Activated naive CD8-positive, alpha-beta T cell (primary cell): Measurements from ENCODE around the gene NUDT16L1.

Experiments
- H3K27ac Mint-ChIP-seq: one replicate; pipeline ENCODE4 v1.8.0; 2021; ENCODE audit warnings: mixed read lengths
- H3K27me3 Mint-ChIP-seq: one replicate; pipeline ENCODE4 v1.8.0; 2021; ENCODE audit warnings: mixed read lengths
- H3K36me3 Mint-ChIP-seq: one replicate; pipeline ENCODE4 v1.8.0; 2021; ENCODE audit warnings: mixed read lengths
- H3K4me1 Mint-ChIP-seq: one replicate; pipeline ENCODE4 v1.8.0; 2021; ENCODE audit warnings: low read depth, mixed read lengths
- H3K4me3 Mint-ChIP-seq: one replicate; pipeline ENCODE4 v1.8.0; 2021; ENCODE audit warnings: mild to moderate bottlenecking, mixed read lengths
- H3K9me3 Mint-ChIP-seq: one replicate; pipeline ENCODE4 v1.8.0; 2021; ENCODE audit warnings: low read depth, mixed read lengths

The NUDT16L1 gene

DNA sequence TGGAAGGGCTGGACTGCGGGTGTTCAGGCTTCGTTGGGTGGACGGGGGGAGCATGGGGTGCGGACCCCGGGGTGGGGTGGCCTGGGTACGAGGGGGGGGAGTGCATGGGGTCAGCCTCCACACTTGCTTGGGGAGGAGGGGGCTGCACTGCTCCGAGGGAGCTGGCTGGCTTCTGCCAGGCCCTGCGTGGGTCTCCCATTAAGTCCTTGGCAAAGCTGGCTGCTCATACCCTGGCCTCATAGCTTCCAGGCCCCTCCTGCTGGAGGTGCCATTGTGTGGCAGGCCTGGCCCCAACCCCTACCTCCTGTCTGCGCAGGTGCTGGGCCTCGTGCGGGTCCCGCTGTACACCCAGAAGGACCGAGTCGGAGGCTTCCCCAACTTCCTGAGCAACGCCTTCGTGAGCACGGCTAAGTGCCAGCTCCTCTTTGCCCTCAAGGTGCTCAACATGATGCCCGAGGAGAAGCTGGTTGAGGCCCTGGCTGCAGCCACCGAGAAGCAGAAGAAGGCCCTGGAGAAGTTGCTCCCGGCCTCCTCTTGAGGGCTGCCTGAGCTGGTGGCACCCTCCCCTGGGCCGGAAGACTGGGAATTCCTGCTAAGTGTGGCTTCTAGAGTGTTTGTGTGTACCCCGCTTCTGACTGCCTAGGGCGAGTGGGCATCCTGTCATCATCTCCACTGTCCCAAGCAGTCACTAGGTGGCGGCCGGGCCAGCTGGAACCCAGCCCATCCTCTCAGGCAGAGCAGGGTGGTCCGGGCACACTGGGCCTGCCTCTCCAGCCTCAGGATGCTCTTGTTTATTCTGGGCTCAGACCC lies 1.5 kb downstream of the NUDT16L1 start:
- Mint-ChIP-seq H3K9me3 (no peaks in the 10 kb centered on the region), H3K36me3 (no peaks in the 10 kb centered on the region), H3K27me3 (no peaks in the 10 kb centered on the region), H3K27ac (peak overlapping the region; percentile 54), H3K4me1 (peaks cover 18% of the 10 kb centered on the region), H3K4me3 (peak overlapping the region; percentile 77)

- Mint-ChIP-seq H3K4me3 (peak overlapping the region; percentile 71), H3K36me3 (no peaks in the 10 kb centered on the region), H3K4me1 (peaks cover 24% of the 10 kb centered on the region), H3K27me3 (no peaks in the 10 kb centered on the region), H3K9me3 (no peaks in the 10 kb centered on the region), H3K27ac (peak overlapping the region; percentile 50)
These were observed 2.3 kb downstream of the NUDT16L1 start for GRCh38 chr16:4695473-4696171.

DNA sequence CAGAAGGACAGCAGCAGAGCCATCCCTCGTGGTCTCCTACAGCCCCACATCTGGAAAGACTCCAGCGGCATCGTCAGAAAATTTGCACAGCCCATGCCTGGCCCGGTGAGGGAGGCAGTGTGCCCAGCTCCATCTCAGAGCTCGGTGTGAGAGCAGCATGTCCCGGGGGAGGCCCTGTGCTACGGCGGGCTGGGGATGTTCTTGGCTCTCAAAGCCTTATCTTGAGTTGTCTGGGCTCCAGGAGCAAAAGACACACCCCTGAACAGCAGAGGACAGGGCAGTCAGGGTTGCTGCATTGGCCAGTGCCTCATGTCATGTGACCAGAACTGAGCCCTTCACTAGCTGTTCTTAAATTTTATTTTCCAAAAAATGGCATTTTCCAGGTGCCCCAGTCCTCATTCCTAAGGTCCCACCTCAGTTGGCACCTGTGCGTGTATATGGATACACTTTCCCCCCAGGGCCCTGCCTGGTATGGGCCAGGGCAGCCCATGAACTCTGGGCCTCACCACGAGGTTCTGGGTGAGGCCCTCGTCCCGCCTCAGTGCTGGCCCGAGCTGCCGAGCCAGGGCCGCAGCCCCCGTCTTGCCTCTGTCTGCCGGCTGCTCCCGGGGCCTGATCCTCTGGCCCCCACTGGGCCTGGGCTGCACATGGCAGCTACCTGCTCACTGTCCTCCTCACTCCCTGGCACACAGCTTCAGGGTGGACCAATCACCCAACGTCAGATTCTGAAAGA lies 3.0 kb downstream of the NUDT16L1 start:
- Mint-ChIP-seq H3K36me3 (no peaks in the 10 kb centered on the region), H3K4me3 (no peak overlapping the region), H3K9me3 (no peaks in the 10 kb centered on the region), H3K27me3 (no peaks in the 10 kb centered on the region), H3K27ac (no peak overlapping the region), H3K4me1 (peaks cover 24% of the 10 kb centered on the region)

GRCh38 chr16:4696905-4697847 lies 3.8 kb downstream of the NUDT16L1 start:
- Mint-ChIP-seq H3K4me1 (peaks cover 24% of the 10 kb centered on the region), H3K36me3 (no peaks in the 10 kb centered on the region), H3K27ac (no peak overlapping the region), H3K9me3 (no peaks in the 10 kb centered on the region), H3K4me3 (no peak overlapping the region), H3K27me3 (no peaks in the 10 kb centered on the region)

DNA sequence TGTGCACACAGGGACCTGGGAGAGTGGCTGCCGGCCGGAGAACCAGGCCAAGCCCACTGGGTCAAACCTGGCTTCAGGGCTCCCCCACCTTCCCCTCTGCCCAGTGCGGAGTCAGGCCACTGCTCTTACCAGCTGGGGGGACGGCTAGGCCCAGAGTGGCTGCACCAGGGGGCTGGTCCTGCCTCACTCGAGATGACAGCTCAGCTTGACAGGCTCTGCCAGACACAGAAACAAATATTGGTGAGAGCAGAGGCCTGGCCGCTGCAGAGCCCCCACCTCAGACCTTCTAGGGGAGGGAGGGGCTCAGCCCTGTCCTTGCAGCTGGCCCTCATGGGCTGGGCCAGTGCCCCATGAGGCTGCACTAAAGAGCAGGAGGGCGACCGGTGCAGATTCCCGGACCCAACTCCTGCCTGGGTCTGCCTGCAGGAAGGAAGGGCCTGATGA lies 4.5 kb downstream of the NUDT16L1 start:
- no peak overlapping the region for H3K4me3 Mint-ChIP-seq
- H3K36me3 Mint-ChIP-seq = no peaks in the 10 kb centered on the region
- no peaks in the 10 kb centered on the region for H3K27me3 Mint-ChIP-seq
- H3K9me3 Mint-ChIP-seq = no peaks in the 10 kb centered on the region
- peaks cover 19% of the 10 kb centered on the region for H3K4me1 Mint-ChIP-seq
- H3K27ac Mint-ChIP-seq = no peak overlapping the region

DNA sequence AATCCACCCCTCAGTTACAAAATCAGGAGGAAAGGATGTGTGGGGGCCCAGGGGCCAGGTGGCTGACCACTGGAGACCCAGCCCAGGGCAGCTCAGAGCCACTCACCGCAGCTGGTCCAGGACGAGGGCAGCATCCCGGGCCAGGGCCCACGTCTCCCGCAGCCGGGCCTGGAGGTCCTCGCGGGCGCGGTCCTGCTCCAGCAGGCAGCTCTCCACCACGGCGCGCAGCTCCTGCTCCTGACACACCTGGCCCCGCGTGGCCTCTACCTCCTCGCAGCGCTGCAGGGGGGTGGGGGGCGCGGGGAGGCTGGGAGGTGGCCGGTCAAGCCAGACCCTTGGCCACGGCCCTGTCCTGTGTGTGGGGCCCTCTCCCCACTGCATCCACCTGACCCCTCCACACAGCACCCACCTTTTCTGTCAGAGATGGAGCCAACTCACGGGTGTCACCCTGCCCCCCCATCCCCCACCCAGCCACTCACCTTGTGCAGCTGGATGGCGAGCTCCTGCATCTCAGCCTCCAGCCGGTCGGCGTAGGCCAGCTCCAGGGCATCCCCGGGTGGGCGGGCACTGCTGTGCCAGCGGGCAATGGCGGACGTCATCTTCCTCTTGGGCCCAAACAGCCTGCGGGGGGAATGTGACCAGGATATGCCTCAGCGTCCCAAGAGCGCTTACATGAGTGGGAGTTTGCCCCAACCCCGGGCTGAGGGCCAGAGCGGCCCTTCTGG lies 5.1 kb downstream of the NUDT16L1 start:
- Mint-ChIP-seq H3K4me1 (peaks cover 17% of the 10 kb centered on the region), H3K9me3 (no peaks in the 10 kb centered on the region), H3K4me3 (no peak overlapping the region), H3K27me3 (no peaks in the 10 kb centered on the region), H3K27ac (no peak overlapping the region), H3K36me3 (no peaks in the 10 kb centered on the region)

DNA sequence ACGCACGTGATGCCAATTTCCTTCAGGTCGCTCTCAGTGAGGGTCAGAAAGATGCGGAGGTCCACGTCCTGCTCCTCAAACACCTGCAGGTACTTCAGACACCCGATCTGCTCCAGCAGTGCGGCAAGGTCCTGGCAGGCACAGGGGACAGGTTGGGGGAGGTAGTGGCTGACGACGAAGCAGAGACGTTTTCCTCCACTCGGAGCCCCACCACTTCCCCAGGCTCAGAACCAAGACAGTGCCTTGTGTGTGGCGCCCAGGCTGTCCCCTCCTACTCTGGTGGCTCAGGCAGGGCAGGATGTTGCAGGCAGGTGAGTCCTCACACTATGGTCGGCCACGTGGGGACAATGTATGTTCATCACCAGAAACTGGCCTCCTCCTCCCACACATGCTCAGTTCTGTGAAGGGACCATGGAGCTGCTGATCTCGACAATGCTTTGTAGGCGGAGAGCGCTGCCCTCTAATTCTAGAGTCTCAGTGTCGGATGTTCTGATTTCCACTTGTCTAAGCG lies 5.7 kb downstream of the NUDT16L1 start:
- no peak overlapping the region for H3K27ac Mint-ChIP-seq
- no peaks in the 10 kb centered on the region for H3K27me3 Mint-ChIP-seq
- no peaks in the 10 kb centered on the region for H3K36me3 Mint-ChIP-seq
- H3K9me3 Mint-ChIP-seq = no peaks in the 10 kb centered on the region
- no peak overlapping the region for H3K4me3 Mint-ChIP-seq
- peaks cover 17% of the 10 kb centered on the region for H3K4me1 Mint-ChIP-seq

GRCh38 chr16:4700380-4700996 lies 7.1 kb downstream of the NUDT16L1 start:
- H3K36me3 Mint-ChIP-seq = no peaks in the 10 kb centered on the region
- H3K9me3 Mint-ChIP-seq = no peaks in the 10 kb centered on the region
- H3K27ac Mint-ChIP-seq = no peak overlapping the region
- H3K27me3 Mint-ChIP-seq = no peaks in the 10 kb centered on the region
- no peak overlapping the region for H3K4me3 Mint-ChIP-seq
- peaks cover 12% of the 10 kb centered on the region for H3K4me1 Mint-ChIP-seq

- H3K4me1 Mint-ChIP-seq = peaks cover 10% of the 10 kb centered on the region
- no peak overlapping the region for H3K27ac Mint-ChIP-seq
- no peaks in the 10 kb centered on the region for H3K36me3 Mint-ChIP-seq
- H3K9me3 Mint-ChIP-seq = no peaks in the 10 kb centered on the region
- H3K4me3 Mint-ChIP-seq = no peak overlapping the region
- H3K27me3 Mint-ChIP-seq = no peaks in the 10 kb centered on the region
These were observed 7.8 kb downstream of the NUDT16L1 start for GRCh38 chr16:4700997-4701743.

DNA sequence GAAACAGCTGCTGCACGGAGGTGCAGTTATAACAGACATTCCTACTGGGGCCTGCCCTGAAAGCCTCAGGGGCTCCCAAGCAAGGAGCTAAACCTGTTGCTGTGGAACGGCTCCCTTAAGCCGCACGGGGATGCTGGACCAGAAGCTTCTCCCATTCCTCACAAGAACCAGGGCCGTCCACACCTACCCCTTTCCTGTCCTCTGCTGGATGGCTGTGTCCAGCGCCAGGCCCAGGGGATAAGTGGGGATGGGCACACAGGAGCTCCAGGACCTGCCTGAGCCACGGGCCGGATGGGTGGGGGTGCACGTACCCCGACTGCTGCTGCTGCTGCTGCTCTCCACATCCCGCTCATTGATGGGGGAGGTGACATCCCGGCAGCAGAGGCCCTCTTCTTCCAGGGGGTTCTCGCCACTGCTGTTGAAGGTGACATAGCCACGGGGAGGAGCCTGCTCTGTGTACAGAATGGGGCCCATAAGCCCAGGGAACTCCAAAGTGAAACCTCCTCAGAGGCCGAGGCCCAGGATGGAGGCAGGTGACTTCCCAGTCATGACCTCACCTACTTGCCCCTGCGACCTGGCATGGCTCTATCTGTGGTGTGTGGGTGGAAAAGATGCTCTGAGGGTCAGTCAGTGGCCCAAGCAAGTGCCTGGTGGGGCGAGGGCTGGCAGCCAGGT lies 8.6 kb downstream of the NUDT16L1 start:
- no peak overlapping the region for H3K4me3 Mint-ChIP-seq
- peaks cover 10% of the 10 kb centered on the region for H3K4me1 Mint-ChIP-seq
- no peak overlapping the region for H3K27ac Mint-ChIP-seq
- H3K9me3 Mint-ChIP-seq = no peaks in the 10 kb centered on the region
- H3K27me3 Mint-ChIP-seq = no peaks in the 10 kb centered on the region
- peaks cover 4% of the 10 kb centered on the region for H3K36me3 Mint-ChIP-seq

GRCh38 chr16:4702466-4702808 lies 9.1 kb downstream of the NUDT16L1 start:
- Mint-ChIP-seq H3K9me3 (no peaks in the 10 kb centered on the region), H3K27me3 (no peaks in the 10 kb centered on the region), H3K4me3 (no peak overlapping the region), H3K4me1 (peaks cover 10% of the 10 kb centered on the region), H3K27ac (no peak overlapping the region), H3K36me3 (peaks cover 6% of the 10 kb centered on the region)

DNA sequence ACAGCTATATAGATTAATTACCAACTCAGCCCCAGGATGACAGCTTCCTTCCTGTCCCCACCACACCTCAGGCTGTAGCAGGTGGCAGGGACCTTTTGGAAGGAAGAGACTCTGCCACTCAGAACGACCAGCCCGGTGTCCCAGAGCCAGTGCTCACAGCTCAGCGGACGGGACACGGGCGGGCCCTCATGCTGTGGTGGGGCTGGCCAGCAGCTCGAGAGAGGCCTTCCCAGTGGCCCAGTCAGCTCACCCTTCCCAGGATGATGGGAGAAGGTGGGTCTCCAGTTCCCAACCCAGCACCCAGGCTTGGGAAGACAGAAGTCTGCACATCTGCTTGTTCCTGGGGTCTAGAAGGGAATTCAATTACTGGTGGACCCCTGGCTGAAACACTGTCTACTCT lies 10.5 kb downstream of the NUDT16L1 start:
- H3K4me1 Mint-ChIP-seq = peaks cover 10% of the 10 kb centered on the region
- peaks cover 6% of the 10 kb centered on the region for H3K36me3 Mint-ChIP-seq
- no peaks in the 10 kb centered on the region for H3K27me3 Mint-ChIP-seq
- H3K4me3 Mint-ChIP-seq = no peak overlapping the region
- H3K9me3 Mint-ChIP-seq = no peaks in the 10 kb centered on the region
- H3K27ac Mint-ChIP-seq = no peak overlapping the region
